Testis (tissue), 2 donors: ENCODE data around the gene CKAP5.

Experiments
- POLR2A ChIP-seq: fragments of 450-650 bp; IDR thresholded peaks from one replicate; pipeline ENCODE4 v1.6.1; 2017; ENCODE audit warnings: antibody characterized with exemption, mild to moderate bottlenecking, moderate library complexity
- TF ChIP-seq, protein P1 (sequence below), 3 experiments: fragments of 450-650 bp in 2 of 3; fragments of 200-600 bp in 1 of 3; sonication (generic) in 1 of 3; IDR thresholded peaks; one replicate each; pipeline ENCODE4 v1.5.1; 2016 to 2019; ENCODE audit warnings: antibody characterized with exemption in 3 of 3, mild to moderate bottlenecking in 2 of 3, moderate library complexity in 1 of 3

DNA sequence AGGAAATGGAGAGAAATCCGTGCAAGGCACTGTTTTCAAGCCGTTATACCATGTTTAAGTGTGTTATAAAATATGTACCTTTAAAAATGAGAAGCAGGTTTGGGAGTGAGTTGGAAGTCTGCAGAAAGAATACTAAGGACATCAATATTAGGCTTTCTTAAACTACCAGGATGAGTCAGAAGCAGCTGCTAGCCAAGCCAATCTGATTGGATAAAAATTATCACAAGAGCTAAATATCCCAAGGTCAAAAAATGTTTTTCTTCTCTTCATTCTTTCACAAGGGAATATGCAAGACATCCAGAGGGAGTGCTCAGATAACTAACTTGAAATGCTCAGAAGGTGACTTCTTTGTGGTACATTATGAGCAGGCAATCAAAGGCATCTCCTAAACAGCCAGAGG, 19.3 kb upstream of the CKAP5 start:
- TF ChIP-seq, protein P1, sequence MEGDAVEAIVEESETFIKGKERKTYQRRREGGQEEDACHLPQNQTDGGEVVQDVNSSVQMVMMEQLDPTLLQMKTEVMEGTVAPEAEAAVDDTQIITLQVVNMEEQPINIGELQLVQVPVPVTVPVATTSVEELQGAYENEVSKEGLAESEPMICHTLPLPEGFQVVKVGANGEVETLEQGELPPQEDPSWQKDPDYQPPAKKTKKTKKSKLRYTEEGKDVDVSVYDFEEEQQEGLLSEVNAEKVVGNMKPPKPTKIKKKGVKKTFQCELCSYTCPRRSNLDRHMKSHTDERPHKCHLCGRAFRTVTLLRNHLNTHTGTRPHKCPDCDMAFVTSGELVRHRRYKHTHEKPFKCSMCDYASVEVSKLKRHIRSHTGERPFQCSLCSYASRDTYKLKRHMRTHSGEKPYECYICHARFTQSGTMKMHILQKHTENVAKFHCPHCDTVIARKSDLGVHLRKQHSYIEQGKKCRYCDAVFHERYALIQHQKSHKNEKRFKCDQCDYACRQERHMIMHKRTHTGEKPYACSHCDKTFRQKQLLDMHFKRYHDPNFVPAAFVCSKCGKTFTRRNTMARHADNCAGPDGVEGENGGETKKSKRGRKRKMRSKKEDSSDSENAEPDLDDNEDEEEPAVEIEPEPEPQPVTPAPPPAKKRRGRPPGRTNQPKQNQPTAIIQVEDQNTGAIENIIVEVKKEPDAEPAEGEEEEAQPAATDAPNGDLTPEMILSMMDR (IDR thresholded peaks at IDR 0.05): no peak
- no peak for TF ChIP-seq POLR2A
